ENCODE data around the gene ARHGEF39.

Gene ARHGEF39, protein sequence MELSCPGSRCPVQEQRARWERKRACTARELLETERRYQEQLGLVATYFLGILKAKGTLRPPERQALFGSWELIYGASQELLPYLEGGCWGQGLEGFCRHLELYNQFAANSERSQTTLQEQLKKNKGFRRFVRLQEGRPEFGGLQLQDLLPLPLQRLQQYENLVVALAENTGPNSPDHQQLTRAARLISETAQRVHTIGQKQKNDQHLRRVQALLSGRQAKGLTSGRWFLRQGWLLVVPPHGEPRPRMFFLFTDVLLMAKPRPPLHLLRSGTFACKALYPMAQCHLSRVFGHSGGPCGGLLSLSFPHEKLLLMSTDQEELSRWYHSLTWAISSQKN

GRCh38 chr9:35664531-35665470, at the start of gene ARHGEF39:
TSS of gene ARHGEF39 (minus strand) at chr9:35665195. CDS start at chr9:35665169, 26 bp downstream.
- DNase-seq, result peak; percentile 15 to 66

- DNase-seq, result no peak
These were observed 49.1 kb upstream of the ARHGEF39 start for GRCh38 chr9:35714123-35714522.

DNA sequence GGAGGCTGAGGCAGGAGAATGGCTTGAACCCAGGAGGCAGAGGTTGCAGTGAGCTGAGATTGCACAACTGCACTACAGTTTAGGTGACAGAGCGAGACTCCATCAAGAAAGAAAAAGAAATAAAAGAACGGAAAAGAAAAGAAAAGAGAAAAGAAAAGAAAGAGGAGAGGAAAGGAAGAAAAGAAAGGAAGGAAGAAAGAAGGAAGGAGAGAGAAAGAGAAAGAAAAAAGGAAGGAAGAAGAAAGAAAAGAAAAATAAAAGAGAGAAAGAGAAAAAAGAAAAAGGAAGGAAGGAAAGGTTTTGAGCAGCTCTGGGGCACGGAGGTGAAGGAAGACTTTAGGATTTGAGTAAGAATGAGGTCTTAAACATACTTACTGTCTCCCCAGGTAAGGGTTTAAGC, 48.6 kb upstream of the ARHGEF39 start:
- no peak for DNase-seq

DNA sequence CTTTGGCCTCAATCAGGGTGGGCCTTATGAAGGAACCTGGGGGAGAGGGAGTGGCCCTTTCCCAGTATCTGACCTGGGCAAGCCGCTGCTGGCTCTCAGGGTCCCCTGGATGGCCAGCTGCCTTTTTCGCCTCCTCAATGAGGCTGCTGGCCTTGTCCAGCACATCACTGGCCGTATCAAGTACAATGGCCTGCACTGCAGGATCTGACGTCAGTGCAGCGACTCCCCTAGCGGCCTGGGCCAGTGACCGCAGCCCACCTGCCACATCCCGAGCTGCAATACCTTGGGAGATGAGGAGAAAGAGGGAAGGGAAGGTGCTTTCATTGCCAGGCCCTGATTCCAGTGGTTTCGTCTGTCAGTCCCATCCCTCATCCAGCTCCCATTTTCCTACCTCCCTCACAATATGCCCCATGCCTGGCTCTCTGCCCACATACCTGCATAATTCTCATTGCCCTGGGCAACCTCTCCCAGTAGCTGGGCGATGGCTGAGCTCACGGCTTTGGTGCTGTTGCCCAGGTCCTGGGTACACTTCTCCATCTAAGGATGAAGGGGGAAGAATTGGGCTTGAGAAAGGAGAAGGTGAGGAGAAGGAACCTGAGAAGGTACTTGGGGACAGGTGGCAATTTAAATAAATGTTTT, 47.9 kb upstream of the ARHGEF39 start:
- DNase-seq, result no peak

DNA sequence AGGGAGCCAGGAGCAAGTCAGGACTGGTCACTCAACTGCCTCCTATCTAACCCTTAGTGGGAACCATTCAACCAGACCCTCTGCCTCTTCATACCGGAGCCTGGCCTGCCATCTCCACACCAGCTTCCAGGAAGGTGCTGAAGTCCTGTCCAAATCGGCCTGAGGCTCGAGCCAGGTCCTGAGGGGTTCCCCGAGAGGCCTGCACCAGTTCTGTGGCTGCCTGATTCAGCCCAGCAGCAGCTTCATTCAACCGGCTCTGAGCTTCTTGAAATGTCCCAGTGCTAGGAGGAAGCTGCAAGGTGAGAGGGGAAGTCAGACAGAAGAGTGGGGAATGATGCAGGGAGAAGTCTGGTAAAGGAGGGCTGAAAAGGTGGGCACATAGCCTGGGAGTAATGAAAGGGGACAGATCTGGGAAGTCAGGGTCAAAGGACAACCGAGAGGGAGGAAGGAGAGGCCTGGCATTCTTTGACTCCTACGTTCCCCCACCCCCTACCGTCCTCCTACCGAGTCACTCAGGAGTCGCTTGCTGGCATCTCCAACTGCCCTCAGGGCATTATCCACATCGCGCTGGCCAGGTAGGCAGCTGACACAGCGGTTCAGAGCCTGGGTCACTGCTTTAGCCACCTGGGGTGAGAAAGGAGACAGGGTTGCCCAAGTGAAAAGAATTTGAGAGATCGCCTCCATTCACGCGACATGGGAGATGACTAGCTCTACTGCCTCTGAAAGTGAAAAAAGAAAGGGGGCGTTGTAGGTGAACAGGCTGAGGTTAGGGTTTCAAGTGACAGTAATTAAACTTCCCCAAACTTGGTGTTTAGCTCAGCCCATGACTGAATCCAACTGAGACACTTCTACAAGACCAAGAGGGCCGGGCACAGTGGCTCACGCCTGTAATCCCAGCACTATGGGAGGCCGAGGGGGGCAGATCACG, 46.8 kb upstream of the ARHGEF39 start:
- no peak for DNase-seq

GRCh38 chr9:35710818-35711500, 46.0 kb upstream of the ARHGEF39 start:
- DNase-seq, result no peak

- no peak for DNase-seq
These were observed 43.2 kb upstream of the ARHGEF39 start for GRCh38 chr9:35708146-35708545.

DNA sequence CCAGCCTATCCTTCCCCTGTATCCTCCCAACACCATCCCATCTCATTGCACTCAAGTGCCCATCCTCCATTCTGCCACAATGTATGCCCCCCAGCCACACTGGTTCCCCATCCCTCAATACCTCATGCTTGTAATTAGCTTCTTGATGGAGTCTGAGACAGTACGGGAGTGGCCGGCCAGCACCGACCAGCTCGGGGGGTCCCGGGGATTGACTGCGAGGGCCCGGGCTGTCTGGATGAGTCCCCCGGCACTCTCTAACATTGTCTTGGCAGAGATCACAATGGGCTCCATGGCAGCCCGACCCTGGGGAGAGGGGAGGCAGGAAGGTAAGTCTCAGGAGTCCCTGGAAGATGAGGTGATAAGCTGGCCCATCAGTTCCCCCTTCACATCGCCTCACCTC, 42.0 kb upstream of the ARHGEF39 start:
- DNase-seq, result no peak

- DNase-seq, result no peak
These were observed 40.9 kb upstream of the ARHGEF39 start for GRCh38 chr9:35705836-35706430.

DNA sequence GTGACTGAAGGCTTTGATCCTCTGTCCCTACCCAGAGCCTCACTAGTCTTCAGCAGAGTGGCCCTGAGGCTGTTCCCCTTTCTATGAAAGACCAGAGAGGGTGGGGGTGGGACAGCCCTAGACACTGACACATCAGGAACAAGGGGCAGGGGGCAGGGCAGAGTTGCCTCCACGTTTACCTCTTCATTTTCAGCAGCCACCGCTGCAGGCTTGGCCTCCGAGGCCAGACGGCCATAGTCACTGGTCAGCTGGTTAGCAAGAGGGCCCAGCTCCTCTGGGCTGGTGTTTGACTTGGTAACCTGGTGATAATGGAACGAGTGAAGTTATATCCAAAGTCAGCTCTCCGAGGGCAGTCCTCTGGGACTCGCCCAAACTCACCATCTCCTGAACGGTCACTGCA, 40.4 kb upstream of the ARHGEF39 start:
- no peak for DNase-seq

DNA sequence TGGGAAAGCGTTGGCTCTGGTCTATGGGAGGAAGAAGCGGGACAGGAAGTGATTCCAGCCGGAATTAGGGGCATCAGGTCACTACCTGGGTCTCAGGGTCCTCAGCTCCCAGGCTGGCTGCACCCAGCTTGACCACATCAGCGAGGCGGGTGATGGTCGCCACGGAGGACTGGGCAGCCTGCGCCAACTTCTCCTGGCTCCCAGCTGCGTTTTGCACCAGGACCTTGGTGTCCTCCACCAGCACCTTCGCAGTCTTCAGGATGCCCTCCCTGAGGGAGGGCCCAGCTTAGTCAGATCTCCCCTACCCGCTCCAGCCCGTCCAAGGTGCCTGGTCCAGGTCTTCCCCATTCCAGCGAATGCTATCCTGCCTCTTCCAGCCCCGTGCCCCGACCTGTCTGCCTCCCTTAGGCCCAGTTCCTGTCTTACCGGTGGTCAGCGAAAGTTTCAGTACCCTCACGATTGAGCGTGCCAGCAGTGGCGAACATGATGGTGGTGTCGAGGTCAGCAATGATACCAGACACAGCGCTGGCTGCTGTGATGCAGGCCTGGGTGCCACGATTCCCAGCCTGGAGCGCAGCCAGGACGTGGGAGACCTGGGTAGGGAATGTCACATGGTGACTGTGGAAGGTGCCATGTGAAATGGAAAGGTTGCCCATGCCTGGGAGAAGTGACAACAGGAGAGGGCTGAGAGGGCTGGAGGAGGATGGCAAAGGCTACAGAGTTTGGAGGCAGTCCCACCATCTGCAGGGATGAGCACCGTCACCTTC, 39.1 kb upstream of the ARHGEF39 start:
- no peak for DNase-seq

GRCh38 chr9:35702696-35703095, 37.7 kb upstream of the ARHGEF39 start:
- DNase-seq, result no peak

- no peak for DNase-seq
These were observed 35.9 kb upstream of the ARHGEF39 start for GRCh38 chr9:35700942-35701341.

- DNase-seq, result no peak
These were observed 35.0 kb upstream of the ARHGEF39 start for GRCh38 chr9:35700031-35700430.

DNA sequence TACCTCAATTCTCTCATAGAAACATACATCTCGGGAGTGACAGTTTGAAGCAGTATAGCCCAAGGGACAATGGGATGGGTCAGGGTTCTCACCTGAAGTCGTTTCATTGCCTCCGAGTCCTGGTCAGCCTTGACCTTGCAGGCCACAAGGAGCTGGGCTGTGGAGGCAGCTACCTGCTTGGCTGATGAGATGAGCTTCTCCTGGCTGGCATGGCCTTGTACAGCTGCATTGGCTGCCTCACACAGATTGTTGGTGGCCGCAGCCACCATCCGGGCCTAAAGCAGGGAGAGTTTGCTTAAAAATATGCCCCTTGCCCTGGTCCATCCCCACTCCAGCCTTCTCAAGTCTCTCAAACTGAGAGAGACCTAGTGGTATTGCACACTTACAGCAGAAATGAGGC, 33.2 kb upstream of the ARHGEF39 start:
- no peak for DNase-seq

- no peak for DNase-seq
These were observed 32.5 kb upstream of the ARHGEF39 start for GRCh38 chr9:35697486-35697885.

DNA sequence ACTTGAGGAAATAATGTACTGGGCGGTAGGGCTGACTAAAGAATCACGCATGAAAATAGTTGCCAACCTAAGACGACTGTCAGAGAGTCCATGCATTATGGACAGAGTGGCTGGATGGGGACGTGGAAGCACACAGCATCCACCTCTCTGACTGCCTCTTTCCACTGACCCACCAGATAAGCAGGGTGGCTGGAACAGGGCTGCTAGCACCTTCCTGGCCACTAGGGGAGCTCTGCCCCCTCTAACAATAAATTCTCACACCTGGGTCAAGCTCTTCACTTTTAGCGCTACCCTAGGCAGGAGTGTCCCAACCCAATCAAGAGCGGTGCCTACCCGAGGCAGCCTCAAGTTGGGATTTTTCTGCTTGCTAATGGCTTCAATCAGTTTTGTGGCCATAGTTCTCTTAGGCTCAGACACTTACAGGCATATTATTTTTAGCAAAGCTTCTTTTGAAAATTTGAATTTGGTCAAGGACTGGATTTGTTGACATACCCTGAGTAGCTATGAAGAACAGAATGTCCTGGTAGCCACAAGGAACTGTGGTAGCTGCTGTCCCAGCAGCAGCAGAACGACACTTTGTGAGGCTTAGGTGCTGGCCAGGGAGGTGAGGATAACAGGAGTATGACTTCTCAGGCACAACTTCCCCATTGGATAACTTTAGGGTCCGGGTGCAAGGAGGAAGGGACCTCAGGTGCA, 31.7 kb upstream of the ARHGEF39 start:
- no peak for DNase-seq

DNA sequence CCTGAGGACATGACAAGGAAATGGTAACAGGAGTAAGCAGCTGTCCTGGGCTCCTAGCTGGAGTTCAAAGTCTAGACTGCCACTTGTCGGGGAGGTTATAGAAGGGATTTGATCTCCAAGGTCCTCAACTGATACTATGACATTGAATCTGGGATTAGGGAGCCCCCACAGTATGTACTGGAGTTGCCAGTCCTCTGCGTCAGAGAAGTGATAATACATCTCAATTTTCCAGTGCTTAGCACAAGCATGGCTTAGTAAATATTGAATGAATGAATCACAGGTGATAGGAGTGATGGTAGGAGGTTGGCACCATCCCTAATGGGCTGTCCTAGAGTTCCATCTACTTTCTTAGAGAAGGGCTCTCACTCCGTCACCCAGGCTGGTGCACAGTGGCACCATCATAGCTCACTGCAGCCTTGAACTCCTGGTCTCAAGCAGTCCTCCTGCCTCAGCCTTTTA, 31.0 kb upstream of the ARHGEF39 start:
- DNase-seq, result no peak

DNA sequence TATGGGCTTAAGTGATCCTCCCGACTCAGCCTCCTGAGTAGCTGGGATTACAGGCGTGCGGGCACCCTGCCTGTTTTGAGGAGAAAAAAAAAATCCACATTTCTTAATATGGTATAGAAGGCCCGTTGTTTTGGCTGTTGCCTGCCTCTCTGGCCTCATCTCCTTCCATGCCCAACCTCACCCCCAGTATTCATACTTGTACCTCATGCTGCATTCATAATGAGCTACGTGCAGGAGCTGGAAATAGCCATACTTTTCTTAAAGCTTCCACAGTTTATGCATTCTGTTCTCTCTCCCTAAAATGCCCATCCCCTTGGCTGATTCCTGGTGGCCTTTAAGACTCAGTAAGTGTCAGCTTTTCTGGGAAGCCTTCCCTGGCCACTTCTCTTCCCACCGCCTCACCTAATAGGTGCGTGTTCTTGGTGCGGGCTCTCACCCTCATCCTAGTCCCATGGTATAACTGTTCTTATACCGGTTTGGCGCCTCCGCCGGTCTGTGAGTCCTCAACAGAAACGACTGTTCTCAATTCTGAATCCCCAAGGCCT, 26.8 kb upstream of the ARHGEF39 start:
- DNase-seq, result no peak

- DNase-seq, result no peak
These were observed 26.3 kb upstream of the ARHGEF39 start for GRCh38 chr9:35691334-35691650.

Data from hippocampal formation (tissue), 2 donors.